ENCODE measurements around the gene DAP. TPM values are rescaled to one million over a fixed set of nuclear protein-coding genes. Genes with fewer than 3 reads are reported as not detected.
A peak's percentile ranks its signal among the peaks of the same experiment; 100 is the strongest.
"Not testable (repeated sequence)": the region's sequence is repeated elsewhere in the genome, so short reads cannot be mapped to it uniquely, and the experiment has no call there.

The DAP gene
- total and polyA plus RNA-seq, 12 donors, result 14.2 to 52.5 (median 28.0) TPM

GRCh38 chr5:10633271-10634049 is 127.6 kb downstream of the DAP start:
- H3K4me3 ChIP-seq, result no peak overlapping the region
- ATAC-seq (peak in 5 of 8 donors; percentile 36 to 69 (median 52)), DNase-seq (no peak)
- no peaks in the 10 kb centered on the region for H3K9me3 ChIP-seq
- peaks cover 0 to 52% (median 0%) of the 10 kb centered on the region in 9 donors for H3K4me1 ChIP-seq
- TF ChIP-seq, protein P1, sequence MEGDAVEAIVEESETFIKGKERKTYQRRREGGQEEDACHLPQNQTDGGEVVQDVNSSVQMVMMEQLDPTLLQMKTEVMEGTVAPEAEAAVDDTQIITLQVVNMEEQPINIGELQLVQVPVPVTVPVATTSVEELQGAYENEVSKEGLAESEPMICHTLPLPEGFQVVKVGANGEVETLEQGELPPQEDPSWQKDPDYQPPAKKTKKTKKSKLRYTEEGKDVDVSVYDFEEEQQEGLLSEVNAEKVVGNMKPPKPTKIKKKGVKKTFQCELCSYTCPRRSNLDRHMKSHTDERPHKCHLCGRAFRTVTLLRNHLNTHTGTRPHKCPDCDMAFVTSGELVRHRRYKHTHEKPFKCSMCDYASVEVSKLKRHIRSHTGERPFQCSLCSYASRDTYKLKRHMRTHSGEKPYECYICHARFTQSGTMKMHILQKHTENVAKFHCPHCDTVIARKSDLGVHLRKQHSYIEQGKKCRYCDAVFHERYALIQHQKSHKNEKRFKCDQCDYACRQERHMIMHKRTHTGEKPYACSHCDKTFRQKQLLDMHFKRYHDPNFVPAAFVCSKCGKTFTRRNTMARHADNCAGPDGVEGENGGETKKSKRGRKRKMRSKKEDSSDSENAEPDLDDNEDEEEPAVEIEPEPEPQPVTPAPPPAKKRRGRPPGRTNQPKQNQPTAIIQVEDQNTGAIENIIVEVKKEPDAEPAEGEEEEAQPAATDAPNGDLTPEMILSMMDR (IDR thresholded peaks at IDR 0.05), result no peak
- H3K27me3 ChIP-seq, result peaks cover 0 to 6% (median 0%) of the 10 kb centered on the region in 7 donors
- no peak overlapping the region for H3K27ac ChIP-seq
- 64 to 72% methylated on average over 28 of the region's 28 CpGs for WGBS, 2 donors
- H3K36me3 ChIP-seq, result peaks cover 0 to 6% (median 0%) of the 10 kb centered on the region in 9 donors
- intact Hi-C loops (cut with DNase I), result loop anchor here in 1 of 10 donors (10.0 kb wide), 1 partner anchor 359 kb away; no protein-coding TSS in a partner anchor

GRCh38 chr5:10632110-10632761 is 128.8 kb downstream of the DAP start:
- 77 to 81% methylated on average over 23 of the region's 23 CpGs for WGBS, 2 donors
- intact Hi-C loops (cut with DNase I), result loop anchor here in 1 of 10 donors (10.0 kb wide), 1 partner anchor 357 kb away; no protein-coding TSS in a partner anchor
- ATAC-seq (no peak), DNase-seq (no peak)
- no peaks in the 10 kb centered on the region for H3K36me3 ChIP-seq
- no peaks in the 10 kb centered on the region for H3K9me3 ChIP-seq
- TF ChIP-seq, protein P1 (IDR thresholded peaks at IDR 0.05), result no peak
- peak overlapping the region in 1 of 10 donors; percentile 27 for H3K27ac ChIP-seq
- peaks cover 3 to 63% (median 11%) of the 10 kb centered on the region in 9 donors for H3K4me1 ChIP-seq
- peaks cover 0 to 6% (median 0%) of the 10 kb centered on the region in 7 donors for H3K27me3 ChIP-seq
- H3K4me3 ChIP-seq, result peak overlapping the region in 1 of 10 donors; percentile 19

GRCh38 chr5:10631316-10631996 is 129.6 kb downstream of the DAP start:
- no peak for ATAC-seq
- no peak overlapping the region for H3K27ac ChIP-seq
- H3K36me3 ChIP-seq, result no peaks in the 10 kb centered on the region
- no peak for DNase-seq
- TF ChIP-seq, protein P1 (IDR thresholded peaks at IDR 0.05), result no peak
- H3K27me3 ChIP-seq, result peaks cover 0 to 6% (median 0%) of the 10 kb centered on the region in 7 donors
- peak overlapping the region in 1 of 10 donors; percentile 19 for H3K4me3 ChIP-seq
- WGBS, 2 donors, result 90% methylated on average over 18 of the region's 18 CpGs
- H3K4me1 ChIP-seq, result peaks cover 4 to 70% (median 19%) of the 10 kb centered on the region in 9 donors
- intact Hi-C loops (cut with DNase I), result loop anchor here in 2 of 10 donors (2.0 to 10.0 kb wide), 2 partner anchors 181 to 357 kb away; no protein-coding TSS in a partner anchor
- H3K9me3 ChIP-seq, result no peaks in the 10 kb centered on the region

DNA sequence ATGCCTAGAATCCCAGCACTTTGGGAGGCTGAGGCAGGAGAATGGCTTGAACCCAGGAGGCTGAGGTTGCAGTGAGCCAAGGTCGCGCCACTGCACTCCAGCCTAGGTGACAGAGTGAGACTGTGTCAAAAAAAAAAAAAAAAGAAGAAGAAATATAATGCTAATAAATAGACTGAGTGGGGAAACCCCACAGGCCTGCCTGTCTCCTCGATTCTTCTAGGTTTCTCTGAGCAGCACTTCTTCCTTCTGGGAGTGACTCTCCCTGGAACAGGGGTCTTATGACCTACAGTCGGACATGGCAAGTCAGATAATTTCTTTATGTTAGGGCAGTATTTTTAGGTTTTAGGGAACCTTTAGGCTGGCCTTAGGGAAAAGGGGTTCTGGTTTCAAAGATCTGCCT is 130.3 kb downstream of the DAP start:
- 88 to 97% methylated on average over 4 of the region's 4 CpGs for WGBS, 2 donors
- peaks cover 9 to 74% (median 26%) of the 10 kb centered on the region in 9 donors for H3K4me1 ChIP-seq
- intact Hi-C loops (cut with DNase I), result loop anchor here in 2 of 10 donors (2.0 to 10.0 kb wide), 2 partner anchors 180 to 356 kb away; no protein-coding TSS in a partner anchor
- H3K36me3 ChIP-seq, DNase-seq, H3K9me3 ChIP-seq, H3K4me3 ChIP-seq, ATAC-seq, H3K27me3 ChIP-seq, H3K27ac ChIP-seq: not testable (repeated sequence)
